ENCODE results near the gene PRAMEF12.
"Not testable (repeated sequence)": the region's sequence is repeated elsewhere in the genome, so short reads cannot be mapped to it uniquely, and the experiment has no call there.

PRAMEF12 gene

DNA sequence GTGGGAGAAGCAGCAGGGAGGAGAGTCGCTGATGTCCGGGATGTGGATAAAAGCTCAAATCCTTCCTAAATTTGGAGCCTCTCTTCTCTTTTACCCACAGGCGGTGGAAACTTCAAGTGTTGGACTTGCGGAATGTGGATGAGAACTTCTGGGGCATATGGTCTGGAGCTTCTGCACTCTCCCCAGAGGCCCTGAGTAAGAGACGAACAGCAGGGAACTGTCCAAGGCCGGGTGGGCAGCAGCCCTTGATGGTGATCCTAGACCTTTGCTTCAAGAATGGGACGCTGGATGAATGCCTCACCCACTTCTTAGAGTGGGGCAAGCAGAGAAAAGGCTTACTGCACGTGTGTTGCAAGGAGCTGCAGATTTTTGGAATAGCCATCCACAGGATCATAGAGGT, 1.9 kb downstream of the PRAMEF12 start:
- Mint-ChIP-seq H3K4me3 (no peak overlapping the region), H3K27me3 (peaks cover 91% of the 10 kb centered on the region), H3K27ac (ENCODE audit: low read depth) (no peak overlapping the region), H3K36me3 (ENCODE audit: insufficient read depth) (no peaks in the 10 kb centered on the region), H3K9me3 (no peaks in the 10 kb centered on the region), H3K4me1 (no peaks in the 10 kb centered on the region)
- no peak for ATAC-seq (replicated peaks; ENCODE audit: extremely low read depth, poor library complexity, severe bottlenecking)
- DNase-seq (ENCODE audit: low spot score in 2 of 2): no peak

DNA sequence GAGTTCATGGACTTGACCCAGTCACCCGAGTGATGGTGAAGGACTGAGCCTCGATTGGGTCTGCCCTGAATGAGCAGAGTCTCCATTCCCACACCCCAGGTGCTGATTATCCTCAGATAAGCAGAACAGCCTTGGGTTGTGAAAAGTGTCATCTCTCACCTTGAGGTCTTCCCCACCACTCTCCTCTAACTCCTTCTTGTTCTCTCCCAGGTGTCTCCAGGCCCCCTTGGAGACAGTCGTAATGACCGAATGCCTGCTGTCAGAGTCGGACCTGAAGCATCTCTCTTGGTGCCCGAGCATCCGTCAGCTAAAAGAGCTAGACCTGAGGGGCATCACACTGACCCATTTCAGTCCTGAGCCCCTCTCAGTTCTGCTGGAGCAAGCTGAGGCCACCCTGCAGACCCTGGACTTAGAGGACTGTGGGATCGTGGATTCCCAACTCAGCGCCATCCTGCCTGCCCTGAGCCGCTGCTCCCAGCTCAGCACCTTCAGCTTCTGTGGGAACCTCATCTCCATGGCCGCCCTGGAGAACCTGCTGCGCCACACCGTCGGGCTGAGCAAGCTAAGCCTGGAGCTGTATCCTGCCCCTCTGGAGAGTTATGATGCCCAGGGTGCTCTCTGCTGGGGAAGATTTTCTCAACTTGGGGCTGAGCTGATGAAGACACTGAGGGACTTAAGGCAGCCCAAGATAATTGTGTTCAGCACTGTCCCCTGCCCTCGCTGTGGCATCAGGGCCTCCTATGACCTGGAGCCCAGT, 3.4 kb downstream of the PRAMEF12 start:
- DNase-seq (ENCODE audit: low spot score in 2 of 2): no peak
- H3K36me3 Mint-ChIP-seq (ENCODE audit: insufficient read depth): no peaks in the 10 kb centered on the region

DNA sequence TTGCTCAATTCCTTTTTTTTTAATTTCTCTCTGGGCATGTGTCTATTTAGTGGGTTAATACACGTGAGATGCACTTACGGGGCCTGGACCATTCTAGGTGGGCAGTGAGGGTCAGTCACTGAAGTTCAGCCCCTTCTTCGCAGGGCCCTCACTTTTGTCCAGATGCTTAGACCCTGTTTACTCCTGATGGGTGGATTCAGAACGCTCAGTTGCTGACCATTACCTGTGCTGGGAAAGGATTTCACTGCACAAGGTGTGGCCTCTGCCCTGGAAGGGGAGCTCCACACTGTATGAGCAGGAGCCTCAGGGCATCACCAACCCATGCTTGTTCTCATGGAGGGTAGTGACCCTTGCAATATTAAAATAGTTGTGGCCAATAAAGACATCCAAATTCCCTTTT, 4.5 kb downstream of the PRAMEF12 start:
- DNase-seq (ENCODE audit: low spot score in 2 of 2): no peak
- no peak overlapping the region for H3K4me3 Mint-ChIP-seq
- peaks cover 65% of the 10 kb centered on the region for H3K27me3 Mint-ChIP-seq
- no peaks in the 10 kb centered on the region for H3K36me3 Mint-ChIP-seq (ENCODE audit: insufficient read depth)
- no peaks in the 10 kb centered on the region for H3K9me3 Mint-ChIP-seq
- H3K4me1 Mint-ChIP-seq: no peaks in the 10 kb centered on the region
- ATAC-seq (replicated peaks; ENCODE audit: extremely low read depth, poor library complexity, severe bottlenecking): no peak
- no peak overlapping the region for H3K27ac Mint-ChIP-seq (ENCODE audit: low read depth)

More for the DNA sequence above, 3.4 kb downstream of the PRAMEF12 start:
- peaks cover 76% of the 10 kb centered on the region for H3K27me3 Mint-ChIP-seq
- no peaks in the 10 kb centered on the region for H3K9me3 Mint-ChIP-seq
- no peak overlapping the region for H3K27ac Mint-ChIP-seq (ENCODE audit: low read depth)
- ATAC-seq (replicated peaks; ENCODE audit: extremely low read depth, poor library complexity, severe bottlenecking): no peak
- H3K4me3 Mint-ChIP-seq: no peak overlapping the region
- H3K4me1 Mint-ChIP-seq: no peaks in the 10 kb centered on the region

- Mint-ChIP-seq H3K4me3 (no peak overlapping the region), H3K4me1 (no peaks in the 10 kb centered on the region), H3K27me3 (peaks cover 57% of the 10 kb centered on the region), H3K27ac (ENCODE audit: low read depth) (no peak overlapping the region), H3K36me3 (ENCODE audit: insufficient read depth) (no peaks in the 10 kb centered on the region), H3K9me3 (peaks cover 6% of the 10 kb centered on the region)
- no peak for DNase-seq (ENCODE audit: low spot score in 2 of 2)
- ATAC-seq (replicated peaks; ENCODE audit: extremely low read depth, poor library complexity, severe bottlenecking): no peak
Measured at GRCh38 chr1:12778907-12779306, 5.4 kb downstream of the PRAMEF12 start.

- peaks cover 17% of the 10 kb centered on the region for H3K9me3 Mint-ChIP-seq
- ATAC-seq (replicated peaks; ENCODE audit: extremely low read depth, poor library complexity, severe bottlenecking): not testable (repeated sequence)
- peaks cover 35% of the 10 kb centered on the region for H3K27me3 Mint-ChIP-seq
Measured at GRCh38 chr1:12781488-12781887, 8.0 kb downstream of the PRAMEF12 start.

DNA sequence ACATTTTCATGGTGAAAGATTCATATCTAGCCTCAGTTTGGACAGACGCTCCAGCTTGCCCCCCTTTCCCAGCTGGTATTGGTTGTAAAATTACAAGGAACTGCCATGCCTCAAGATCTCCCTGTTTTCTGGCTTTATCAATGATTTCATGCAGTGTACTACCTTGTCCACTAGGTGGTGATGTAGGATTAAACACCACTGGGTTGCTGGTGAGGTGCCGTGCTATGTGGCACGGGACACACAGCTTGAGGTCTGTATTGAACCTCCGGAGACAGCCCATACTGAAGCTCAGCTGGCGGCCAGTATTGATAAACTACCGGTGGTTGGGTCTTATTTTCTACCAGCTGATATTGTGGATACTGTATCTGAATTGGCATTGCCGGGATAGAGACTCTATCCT, 10.2 kb downstream of the PRAMEF12 start:
- DNase-seq (ENCODE audit: low spot score in 2 of 2); H3K4me1 Mint-ChIP-seq; H3K27ac Mint-ChIP-seq (ENCODE audit: low read depth); H3K4me3 Mint-ChIP-seq; H3K36me3 Mint-ChIP-seq (ENCODE audit: insufficient read depth); ATAC-seq (replicated peaks; ENCODE audit: extremely low read depth, poor library complexity, severe bottlenecking): not testable (repeated sequence)
- Mint-ChIP-seq H3K27me3 (peaks cover 12% of the 10 kb centered on the region), H3K9me3 (peaks cover 17% of the 10 kb centered on the region)

More at GRCh38 chr1:12781488-12781887, 8.0 kb downstream of the PRAMEF12 start:
- not testable (repeated sequence) for H3K36me3 Mint-ChIP-seq (ENCODE audit: insufficient read depth); DNase-seq (ENCODE audit: low spot score in 2 of 2); H3K27ac Mint-ChIP-seq (ENCODE audit: low read depth); H3K4me1 Mint-ChIP-seq; H3K4me3 Mint-ChIP-seq

DNA sequence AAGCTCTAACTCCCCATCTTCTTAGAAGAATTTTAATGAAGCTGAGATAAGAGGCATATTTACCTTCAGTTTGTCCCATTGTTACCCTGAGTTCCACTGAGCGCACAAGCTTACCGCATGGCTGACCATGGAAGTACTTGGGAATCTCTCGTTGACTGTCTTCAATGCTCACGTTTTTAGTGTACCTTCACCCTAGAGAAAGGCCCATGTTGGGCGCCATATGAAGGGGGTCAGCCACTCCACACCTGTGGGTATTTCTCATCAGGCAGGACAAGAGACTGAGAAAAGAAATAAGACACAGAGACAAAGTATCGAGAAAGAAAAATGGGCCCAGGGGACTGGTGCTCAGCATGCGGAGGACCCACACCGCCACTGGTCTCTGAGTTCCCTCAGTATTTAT, 11.2 kb downstream of the PRAMEF12 start:
- H3K9me3 Mint-ChIP-seq: peaks cover 17% of the 10 kb centered on the region
- not testable (repeated sequence) for H3K4me3 Mint-ChIP-seq; H3K27me3 Mint-ChIP-seq; H3K36me3 Mint-ChIP-seq (ENCODE audit: insufficient read depth); H3K27ac Mint-ChIP-seq (ENCODE audit: low read depth); DNase-seq (ENCODE audit: low spot score in 2 of 2); ATAC-seq (replicated peaks; ENCODE audit: extremely low read depth, poor library complexity, severe bottlenecking); H3K4me1 Mint-ChIP-seq

DNA sequence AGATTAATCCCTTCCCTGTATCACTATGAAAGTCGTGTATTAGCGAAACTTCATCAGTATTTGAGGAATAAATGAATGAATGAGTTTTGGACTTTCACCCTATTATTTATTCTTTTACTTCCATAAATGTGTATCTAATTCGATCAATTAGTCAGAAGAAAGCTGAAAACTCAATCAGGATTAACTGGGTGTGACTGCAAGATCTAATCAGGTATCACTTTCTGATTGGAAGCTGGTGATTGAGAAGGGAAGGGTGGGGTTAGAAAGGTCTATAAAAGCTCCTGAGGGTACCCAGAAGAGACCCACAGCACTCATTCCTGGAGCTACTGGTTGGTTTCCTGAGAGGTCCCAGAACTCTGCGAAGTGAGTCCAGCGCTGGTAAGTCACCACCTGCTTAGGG, 17.6 kb downstream of the PRAMEF12 start, which contains the start of gene PRAMEF1:
PRAMEF1 (plus strand) TSS at position 301 of the 400 bp plus-strand sequence. CDS start 1,831 bp downstream, outside the sequence.
- not testable (repeated sequence) for ATAC-seq (replicated peaks; ENCODE audit: extremely low read depth, poor library complexity, severe bottlenecking); H3K4me3 Mint-ChIP-seq; H3K36me3 Mint-ChIP-seq (ENCODE audit: insufficient read depth); DNase-seq (ENCODE audit: low spot score in 2 of 2); H3K27ac Mint-ChIP-seq (ENCODE audit: low read depth); H3K9me3 Mint-ChIP-seq; H3K4me1 Mint-ChIP-seq
- peaks cover 10% of the 10 kb centered on the region for H3K27me3 Mint-ChIP-seq

GRCh38 chr1:12798911-12799310, 25.4 kb downstream of the PRAMEF12 start:
- Mint-ChIP-seq H3K27me3 (peaks cover 21% of the 10 kb centered on the region), H3K36me3 (ENCODE audit: insufficient read depth) (no peaks in the 10 kb centered on the region), H3K27ac (ENCODE audit: low read depth) (no peak overlapping the region), H3K4me1 (no peaks in the 10 kb centered on the region), H3K9me3 (no peaks in the 10 kb centered on the region), H3K4me3 (no peak overlapping the region)
- ATAC-seq (replicated peaks; ENCODE audit: extremely low read depth, poor library complexity, severe bottlenecking) (no peak), DNase-seq (ENCODE audit: low spot score in 2 of 2) (no peak)

DNA sequence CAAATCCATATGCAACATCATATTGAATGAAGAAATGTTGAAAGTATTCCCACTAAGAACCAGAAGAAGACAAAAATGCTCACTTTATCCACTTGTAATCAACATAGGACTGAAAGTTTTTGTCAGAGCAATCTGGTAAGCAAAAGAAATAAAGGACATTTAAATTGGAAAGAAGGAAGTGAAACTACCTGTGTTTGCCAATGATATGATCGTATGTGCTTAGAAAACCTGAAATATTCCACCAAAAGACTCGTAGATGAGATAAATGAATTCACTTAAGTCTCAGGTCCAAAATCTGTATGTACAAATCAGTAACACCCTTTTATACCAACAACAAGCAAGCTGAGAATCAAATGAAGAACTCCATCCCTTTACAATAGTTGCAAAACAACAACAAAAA, 26.2 kb downstream of the PRAMEF12 start:
- no peak for DNase-seq (ENCODE audit: low spot score in 2 of 2)
- H3K4me1 Mint-ChIP-seq: no peaks in the 10 kb centered on the region
- H3K27me3 Mint-ChIP-seq: peaks cover 28% of the 10 kb centered on the region

GRCh38 chr1:12809933-12810332, 36.4 kb downstream of the PRAMEF12 start:
- Mint-ChIP-seq H3K36me3 (ENCODE audit: insufficient read depth) (no peaks in the 10 kb centered on the region), H3K4me3 (no peak overlapping the region), H3K27ac (ENCODE audit: low read depth) (no peak overlapping the region), H3K4me1 (no peaks in the 10 kb centered on the region), H3K9me3 (peaks cover 9% of the 10 kb centered on the region), H3K27me3 (peaks cover 70% of the 10 kb centered on the region)
- ATAC-seq (replicated peaks; ENCODE audit: extremely low read depth, poor library complexity, severe bottlenecking) (no peak), DNase-seq (ENCODE audit: low spot score in 2 of 2) (no peak)

More for the DNA sequence above, 26.2 kb downstream of the PRAMEF12 start:
- no peak overlapping the region for H3K27ac Mint-ChIP-seq (ENCODE audit: low read depth)
- no peak overlapping the region for H3K4me3 Mint-ChIP-seq
- no peaks in the 10 kb centered on the region for H3K36me3 Mint-ChIP-seq (ENCODE audit: insufficient read depth)
- H3K9me3 Mint-ChIP-seq: peaks cover 2% of the 10 kb centered on the region
- ATAC-seq (replicated peaks; ENCODE audit: extremely low read depth, poor library complexity, severe bottlenecking): no peak

GRCh38 chr1:12810691-12811408, 37.3 kb downstream of the PRAMEF12 start:
- Mint-ChIP-seq H3K4me3 (no peak overlapping the region), H3K4me1 (no peaks in the 10 kb centered on the region), H3K36me3 (ENCODE audit: insufficient read depth) (no peaks in the 10 kb centered on the region), H3K9me3 (peaks cover 3% of the 10 kb centered on the region), H3K27me3 (peaks cover 70% of the 10 kb centered on the region), H3K27ac (ENCODE audit: low read depth) (no peak overlapping the region)
- DNase-seq (ENCODE audit: low spot score in 2 of 2) (no peak), ATAC-seq (replicated peaks; ENCODE audit: extremely low read depth, poor library complexity, severe bottlenecking) (no peak)

GRCh38 chr1:12811409-12811784, 37.9 kb downstream of the PRAMEF12 start:
- no peak overlapping the region for H3K27ac Mint-ChIP-seq (ENCODE audit: low read depth)
- no peak overlapping the region for H3K4me3 Mint-ChIP-seq
- no peaks in the 10 kb centered on the region for H3K9me3 Mint-ChIP-seq
- DNase-seq (ENCODE audit: low spot score in 2 of 2) (no peak), ATAC-seq (replicated peaks; ENCODE audit: extremely low read depth, poor library complexity, severe bottlenecking) (no peak)
- H3K27me3 Mint-ChIP-seq: peaks cover 69% of the 10 kb centered on the region
- no peaks in the 10 kb centered on the region for H3K4me1 Mint-ChIP-seq
- H3K36me3 Mint-ChIP-seq (ENCODE audit: insufficient read depth): no peaks in the 10 kb centered on the region
